Naive thymus-derived CD8-positive, alpha-beta T cell (primary cell): ENCODE measurements around the gene TAMM41. TPM values are rescaled to one million over a fixed set of nuclear protein-coding genes. Genes with fewer than 3 reads are reported as not detected.
"Not testable (repeated sequence)": the region's sequence is repeated elsewhere in the genome, so short reads cannot be mapped to it uniquely, and the experiment has no call there.

ENCODE experiments used
- ATAC-seq, 2 donors: fragments of 150-1000 bp; cut with Tn5 transposase in 1 of 2; sonication (Bioruptor Pico), chemical (Tn5 transposase) in 1 of 2; 1 replicate in 1 of 2; 2 replicates in 1 of 2; pipeline ENCODE4 v1.10.0; 2021; ENCODE audit warnings: mild to moderate bottlenecking in 2 of 2, moderate library complexity in 2 of 2
- POLR2A ChIA-PET: fragments of 350-600 bp; sonication (Branson Sonifier 250); formaldehyde crosslinking; loops from one replicate; lab custom pipeline; 2021; ENCODE audit warnings: antibody characterized with exemption; lab: Charles Lee
- DNase-seq, 10 donors: peaks; one replicate each; pipeline versions ENCODE4 v3.0.0 to v3.0.0-alpha.2; 2020 to 2022
- H3K27ac Mint-ChIP-seq, 10 donors: one replicate each; pipeline ENCODE4 v1.8.0; 2020 to 2022; ENCODE audit warnings: mild to moderate bottlenecking in 10 of 10, mixed read lengths in 10 of 10, moderate library complexity in 4 of 10, inconsistent platforms in 1 of 10
- H3K27me3 Mint-ChIP-seq, 5 donors: one replicate each; pipeline ENCODE4 v1.8.0; 2021 to 2022; ENCODE audit warnings: mixed read lengths in 5 of 5
- H3K36me3 Mint-ChIP-seq, 3 donors: one replicate each; pipeline ENCODE4 v1.8.0; 2020 to 2022; ENCODE audit warnings: mixed read lengths in 3 of 3, mild to moderate bottlenecking in 2 of 3, inconsistent platforms in 1 of 3
- H3K4me1 Mint-ChIP-seq, 4 donors: one replicate each; pipeline ENCODE4 v1.8.0; 2021 to 2022; ENCODE audit warnings: mixed read lengths in 4 of 4
- H3K4me3 Mint-ChIP-seq, 10 donors: one replicate each; pipeline ENCODE4 v1.8.0; 2020 to 2022; ENCODE audit warnings: mild to moderate bottlenecking in 10 of 10, mixed read lengths in 10 of 10, moderate library complexity in 6 of 10, inconsistent platforms in 1 of 10
- H3K9me3 Mint-ChIP-seq, 9 donors: one replicate each; pipeline ENCODE4 v1.8.0; 2020 to 2022; ENCODE audit warnings: mixed read lengths in 9 of 9, mild to moderate bottlenecking in 3 of 9, inconsistent platforms in 1 of 9, moderate library complexity in 1 of 9
- polyA plus RNA-seq, 3 donors: library from polyadenylated mRNA; unstranded; fragments of 300-500 nt; fragmentation: Illumina TruSeq; gene quantifications; one replicate each; pipeline ENCODE4 v1.2.3, GENCODE V29; 2021
- total RNA-seq, 8 experiments: library from RNA in 2 of 8; stranded (reverse) in 2 of 8; gene quantifications; one replicate each; pipeline ENCODE4 v1.2.3 and lab custom pipeline; 2021 to 2026

The TAMM41 gene
- total and polyA plus RNA-seq, 5 experiments from 2014 or later: 15.7 to 42.7 (median 37.1) TPM

- ATAC-seq, POLR2A ChIA-PET, H3K9me3 Mint-ChIP-seq, H3K27me3 Mint-ChIP-seq, H3K4me1 Mint-ChIP-seq, H3K4me3 Mint-ChIP-seq, H3K27ac Mint-ChIP-seq, DNase-seq, H3K36me3 Mint-ChIP-seq: not testable (repeated sequence)
Measured at GRCh38 chr3:11748306-11748705, 98.4 kb downstream of the TAMM41 start.

Other genes with a start within 250 kb of the TAMM41 start
- 10 to 100 TPM; 28.9 to 31.3 TPM for gene VGLL4, start 203.0 kb downstream of the TAMM41 start, total RNA-seq
- gene VGLL4, start 203.0 kb downstream of the TAMM41 start, polyA plus RNA-seq: 10 to 100 TPM; 19.3 to 25.7 (median 20.5) TPM
- gene SYN2, start 157.5 kb upstream of the TAMM41 start, total RNA-seq: not detected
- gene SYN2, start 157.5 kb upstream of the TAMM41 start, polyA plus RNA-seq: not detected